Parathyroid adenoma (tissue), 2 donors: ENCODE data around the gene CCDC177.
A peak's percentile ranks its signal among the peaks of the same experiment; 100 is the strongest.

Source experiments
- H2AFZ ChIP-seq: fragments of 300-600 bp; sonication (generic); one replicate; pipeline ENCODE4 v1.7.0; 2017; ENCODE audit warnings: antibody characterized with exemption, mild to moderate bottlenecking
- H3K27ac ChIP-seq: fragments of 300-600 bp; sonication (generic); one replicate; pipeline ENCODE4 v1.7.0; 2017
- H3K27me3 ChIP-seq: fragments of 300-600 bp; sonication (generic); one replicate; pipeline ENCODE4 v1.7.0; 2017; ENCODE audit warnings: low read length; ENCODE audit not compliant: control insufficient read depth, insufficient read depth
- H3K36me3 ChIP-seq: fragments of 300-600 bp; sonication (generic); one replicate; pipeline ENCODE4 v1.7.0; 2017; ENCODE audit warnings: low read length; ENCODE audit not compliant: control insufficient read depth, insufficient read depth
- H3K4me1 ChIP-seq: fragments of 300-600 bp; sonication (generic); one replicate; pipeline ENCODE4 v1.7.0; 2017; ENCODE audit warnings: control low read depth
- H3K4me2 ChIP-seq: fragments of 300-600 bp; sonication (generic); one replicate; pipeline ENCODE4 v1.7.0; 2017; ENCODE audit warnings: low read length
- H3K4me3 ChIP-seq: fragments of 300-600 bp; sonication (generic); one replicate; pipeline ENCODE4 v1.7.0; 2017; ENCODE audit warnings: low read depth, low read length
- H3K79me2 ChIP-seq: fragments of 300-600 bp; sonication (generic); one replicate; pipeline ENCODE4 v1.7.0; 2017; ENCODE audit warnings: control low read depth
- H3K9ac ChIP-seq: fragments of 300-600 bp; sonication (generic); one replicate; pipeline ENCODE4 v1.7.0; 2017; ENCODE audit warnings: mild to moderate bottlenecking
- H3K9me3 ChIP-seq: fragments of 300-600 bp; sonication (generic); one replicate; pipeline ENCODE4 v1.7.0; 2017; ENCODE audit warnings: low read length; ENCODE audit not compliant: control insufficient read depth
- CTCF ChIP-seq: fragments of 300-600 bp; sonication (generic); IDR thresholded peaks from one replicate; pipeline ENCODE4 v1.7.0; 2017; ENCODE audit warnings: antibody characterized with exemption, mild to moderate bottlenecking
- donor health status: primary hyperparathyroidism.

Gene CCDC177

GRCh38 chr14:69551511-69551910 is 23.2 kb downstream of the CCDC177 start:
- no peak overlapping the region for H3K4me3 ChIP-seq
- no peaks in the 10 kb centered on the region for H3K79me2 ChIP-seq
- H2AFZ ChIP-seq, result no peak overlapping the region
- no peaks in the 10 kb centered on the region for H3K27me3 ChIP-seq
- no peaks in the 10 kb centered on the region for H3K9me3 ChIP-seq
- no peaks in the 10 kb centered on the region for H3K36me3 ChIP-seq
- H3K4me1 ChIP-seq, result no peaks in the 10 kb centered on the region
- TF ChIP-seq CTCF, result no peak
- no peak overlapping the region for H3K9ac ChIP-seq
- H3K4me2 ChIP-seq, result no peak overlapping the region
- H3K27ac ChIP-seq, result no peak overlapping the region

GRCh38 chr14:69548566-69548965 is 26.1 kb downstream of the CCDC177 start:
- H3K9ac ChIP-seq, result no peak overlapping the region
- H3K27ac ChIP-seq, result no peak overlapping the region
- no peaks in the 10 kb centered on the region for H3K27me3 ChIP-seq

GRCh38 chr14:69547701-69548348 is 26.8 kb downstream of the CCDC177 start:
- Histone ChIP-seq H3K4me1 (no peaks in the 10 kb centered on the region), H3K79me2 (no peaks in the 10 kb centered on the region), H3K36me3 (no peaks in the 10 kb centered on the region), H3K27me3 (no peaks in the 10 kb centered on the region), H3K4me2 (no peak overlapping the region), H3K27ac (no peak overlapping the region), H2AFZ (peak overlapping the region; percentile 53), H3K9me3 (no peaks in the 10 kb centered on the region), H3K9ac (no peak overlapping the region), H3K4me3 (no peak overlapping the region)
- TF ChIP-seq CTCF, result peak; percentile 52

More at GRCh38 chr14:69548566-69548965, 26.1 kb downstream of the CCDC177 start:
- Histone ChIP-seq H3K4me1 (no peaks in the 10 kb centered on the region), H3K9me3 (no peaks in the 10 kb centered on the region), H3K4me3 (no peak overlapping the region), H3K79me2 (no peaks in the 10 kb centered on the region), H3K36me3 (no peaks in the 10 kb centered on the region), H3K4me2 (no peak overlapping the region), H2AFZ (no peak overlapping the region)
- TF ChIP-seq CTCF, result no peak

GRCh38 chr14:69543341-69544115 is 31.1 kb downstream of the CCDC177 start:
- Histone ChIP-seq H3K79me2 (no peaks in the 10 kb centered on the region), H3K36me3 (no peaks in the 10 kb centered on the region), H3K4me3 (no peak overlapping the region), H2AFZ (no peak overlapping the region), H3K4me2 (no peak overlapping the region), H3K9me3 (no peaks in the 10 kb centered on the region), H3K27me3 (no peaks in the 10 kb centered on the region), H3K27ac (no peak overlapping the region), H3K4me1 (no peaks in the 10 kb centered on the region), H3K9ac (no peak overlapping the region)
- no peak for TF ChIP-seq CTCF
